IMR-90 (cell line): Measurements from ENCODE around the gene TNFRSF18. TPM values are rescaled to one million over a fixed set of nuclear protein-coding genes. Genes with fewer than 3 reads are reported as not detected.

ENCODE experiments used
- ATAC-seq: fragments of 200-7000 bp; cut with Tn5 transposase; 2 replicates; pipeline ENCODE4 v1.9.1; 2020; ENCODE audit warnings: low read depth, mild to moderate bottlenecking, moderate library complexity
- BruUV-seq: library from RNA; stranded (reverse); fragments of 400-500 nt; replicated peaks from 2 replicates; lab custom pipeline; 2021; lab: Mats Ljungman, UMichigan
- CTCF ChIA-PET: fragments of 300-600 bp; formaldehyde crosslinking; extraction: SDS; loops from one replicate; lab custom pipeline; 2021; ENCODE audit warnings: antibody characterized with exemption; lab: Yijun Ruan, JAX
- POLR2A ChIA-PET: fragments of 300-600 bp; sonication (Branson Sonifier 250); formaldehyde crosslinking; loops from one replicate; lab custom pipeline; 2022; ENCODE audit warnings: antibody characterized with exemption; ENCODE audit not compliant: unreplicated experiment; lab: Charles Lee
- DNase-seq: peaks from one replicate; pipeline ENCODE4 v3.0.0; 2013
- H2AFZ ChIP-seq: replicated peaks from 2 replicates; pipeline ENCODE3; 2013; ENCODE audit warnings: low read length, mild to moderate bottlenecking; ENCODE audit not compliant: poor library complexity
- H2AK5ac ChIP-seq: 2 replicates; pipeline ENCODE4 v1.6.1; 2013; ENCODE audit warnings: low read depth, low read length, inconsistent platforms
- H2AK9ac ChIP-seq: replicated peaks from 2 replicates; pipeline ENCODE3; 2013; ENCODE audit warnings: mild to moderate bottlenecking, low read depth, low read length, moderate library complexity; ENCODE audit not compliant: poor library complexity
- H2BK120ac ChIP-seq: 2 replicates; pipeline ENCODE4 v1.6.1; 2013; ENCODE audit warnings: low read depth, low read length, inconsistent platforms
- H2BK15ac ChIP-seq: 3 replicates; pipeline ENCODE4 v1.6.1; 2013; ENCODE audit warnings: low read depth, low read length, inconsistent platforms
- H2BK20ac ChIP-seq: 2 replicates; pipeline ENCODE4 v1.6.1; 2013; ENCODE audit warnings: low read depth, mild to moderate bottlenecking, inconsistent platforms, low read length, moderate library complexity
- H2BK5ac ChIP-seq: 2 replicates; pipeline ENCODE4 v1.6.1; 2013; ENCODE audit warnings: mild to moderate bottlenecking, low read depth, low read length, inconsistent platforms; ENCODE audit not compliant: poor library complexity, severe bottlenecking
- H3K14ac ChIP-seq: replicated peaks from 2 replicates; pipeline ENCODE4 v1.6.1; 2013; ENCODE audit warnings: low read depth, low read length, inconsistent platforms
- H3K18ac ChIP-seq: 2 replicates; pipeline ENCODE4 v1.6.1; 2013; ENCODE audit warnings: low read depth, low read length, control low read depth
- H3K23ac ChIP-seq: 2 replicates; pipeline ENCODE4 v1.6.1; 2013; ENCODE audit warnings: low read depth, low read length, inconsistent platforms
- H3K27ac ChIP-seq: 2 replicates; pipeline ENCODE4 v1.5.1; 2013; ENCODE audit warnings: mild to moderate bottlenecking, control low read depth, low read length; ENCODE audit not compliant: insufficient read depth
- H3K27me3 ChIP-seq: 2 replicates; pipeline ENCODE4 v1.6.1; 2013; ENCODE audit warnings: low read length; ENCODE audit not compliant: control insufficient read depth, insufficient read depth
- H3K36me3 ChIP-seq: 2 replicates; pipeline ENCODE4 v1.6.1; 2013; ENCODE audit warnings: low read length, mixed read lengths; ENCODE audit not compliant: control insufficient read depth, insufficient read depth
- H3K4ac ChIP-seq: 2 replicates; pipeline ENCODE4 v1.6.1; 2013; ENCODE audit warnings: low read depth, low read length, inconsistent platforms
- H3K4me1 ChIP-seq: 2 replicates; pipeline ENCODE4 v1.6.1; 2013; ENCODE audit warnings: low read length, mixed read lengths; ENCODE audit not compliant: control insufficient read depth, insufficient read depth
- H3K4me2 ChIP-seq: 2 replicates; pipeline ENCODE4 v1.6.1; 2013; ENCODE audit warnings: low read depth, mild to moderate bottlenecking, control low read depth, low read length, moderate library complexity
- H3K4me3 ChIP-seq: 2 replicates; pipeline ENCODE4 v1.5.1; 2013; ENCODE audit warnings: low read depth, mild to moderate bottlenecking, control low read depth, low read length, moderate library complexity; ENCODE audit not compliant: insufficient read depth
- H3K56ac ChIP-seq: 2 replicates; pipeline ENCODE4 v1.6.1; 2013; ENCODE audit warnings: low read length, inconsistent platforms; ENCODE audit not compliant: insufficient read depth; ENCODE audit errors: extremely low read depth
- H3K79me1 ChIP-seq, 2 experiments: 2 replicates each; pipeline ENCODE4 v1.6.1; 2013; ENCODE audit warnings: low read length in 2 of 2, inconsistent platforms in 1 of 2, low read depth in 1 of 2
- H3K9ac ChIP-seq: 2 replicates; pipeline ENCODE4 v1.6.1; 2013; ENCODE audit warnings: low read depth, low read length, control low read depth
- H3K9me1 ChIP-seq: 2 replicates; pipeline ENCODE4 v1.6.1; 2013; ENCODE audit warnings: low read length, inconsistent platforms; ENCODE audit not compliant: insufficient read depth
- H3K9me3 ChIP-seq: 2 replicates; pipeline ENCODE4 v1.6.1; 2013; ENCODE audit warnings: low read length; ENCODE audit not compliant: control insufficient read depth, insufficient read depth
- H4K20me1 ChIP-seq: 2 replicates; pipeline ENCODE4 v1.6.1; 2013; ENCODE audit warnings: low read length, inconsistent platforms; ENCODE audit not compliant: insufficient read depth
- H4K5ac ChIP-seq: 2 replicates; pipeline ENCODE4 v1.6.1; 2013; ENCODE audit warnings: mild to moderate bottlenecking, low read depth, low read length, control low read depth
- H4K8ac ChIP-seq, 2 experiments: 2 replicates each; pipeline ENCODE4 v1.6.1; 2013; ENCODE audit warnings: low read depth in 2 of 2, low read length in 2 of 2, control low read depth in 1 of 2, inconsistent platforms in 1 of 2
- H4K91ac ChIP-seq: 2 replicates; pipeline ENCODE4 v1.6.1; 2013; ENCODE audit warnings: low read depth, low read length, inconsistent platforms; ENCODE audit not compliant: insufficient read depth
- CTCF ChIP-seq: conservative IDR thresholded peaks from 2 replicates; pipeline ENCODE4 v1.5.1; 2012; ENCODE audit warnings: mild to moderate bottlenecking, low read depth, low read length, improper control_type of control experiment
- WGBS, 2 experiments: methylation state at CpG; one replicate each; pipeline versions ENCODE4 v1.1.5 to v1.1.7; 2013; ENCODE audit warnings: missing lambda C conversion rate in 2 of 2; ENCODE audit not compliant: insufficient read length in 1 of 2; ENCODE audit errors: extremely low coverage in 2 of 2; 5-methylcytosine and 5-hydroxymethylcytosine counted together
- dilution Hi-C: fragments of 300-500 bp; cut with HindIII; formaldehyde crosslinking; loops from one replicate; pipeline ENCODE4 v1.14.3; 2018; ENCODE audit warnings: low sequenced_read_pairs; ENCODE audit not compliant: unreplicated experiment
- in situ Hi-C: fragments of 300-500 bp; cut with MboI; formaldehyde crosslinking; loops from 3 replicates; pipeline ENCODE4 v1.14.3; 2019; ENCODE audit warnings: low sequenced_read_pairs, inconsistent platforms, mixed read lengths
- intact Hi-C: fragments of 100-400 bp; cut with micrococcal nuclease; formaldehyde crosslinking; loops from 2 replicates; pipeline ENCODE4 v1.10.0; 2022
- polyA plus RNA-seq, 3 experiments: library from polyadenylated mRNA; depleted of rRNA; stranded (reverse); fragments of >200 nt; gene quantifications; 2 replicates each; pipeline ENCODE4 v1.2.3, GENCODE V29; 2012; ENCODE audit warnings: low replicate concordance in 1 of 3
- total RNA-seq: library from RNA; depleted of rRNA; stranded (reverse); fragments of >200 nt; gene quantifications from 2 replicates; pipeline ENCODE4 v1.2.3, GENCODE V29; 2012

The TNFRSF18 gene
- total and polyA plus RNA-seq, 2 of the 4 experiments (the other 2 are of a cell fraction) = 0.18 to 1.0 TPM

- POLR2A ChIA-PET = no interaction called here
- BruUV-seq = no TSS peak
- Histone ChIP-seq H4K91ac (no peak overlapping the region), H3K4me2 (no peak overlapping the region), H2BK15ac (no peak overlapping the region), H2AFZ (no peak overlapping the region), H2BK20ac (no peak overlapping the region), H4K20me1 (no peaks in the 10 kb centered on the region; the same call in 1 of the 2 replicates), H3K9ac (no peak overlapping the region), H3K27me3 (peaks cover 63% of the 10 kb centered on the region), H3K4me3 (no peak overlapping the region), H3K9me3 (peaks cover 6% of the 10 kb centered on the region), H3K36me3 (no peaks in the 10 kb centered on the region), H3K56ac (no peak overlapping the region), H3K14ac (no peak overlapping the region), H4K8ac (no peak overlapping the region), H2AK5ac (no peak overlapping the region), H3K4me1 (no peaks in the 10 kb centered on the region), H2BK120ac (no peak overlapping the region), H4K5ac (no peak overlapping the region), H3K23ac (no peak overlapping the region), H3K79me1 (no peaks in the 10 kb centered on the region), H3K9me1 (no peaks in the 10 kb centered on the region), H3K4ac (no peak overlapping the region), H2AK9ac (no peak overlapping the region), H2BK5ac (no peak overlapping the region), H3K27ac (no peak overlapping the region), H3K18ac (no peak overlapping the region)
- ATAC-seq = no peak
- CTCF ChIA-PET = no interaction called here
- DNase-seq = no peak
- dilution Hi-C loops (no loop called here), intact Hi-C loops (no loop called here), in situ Hi-C loops (no loop called here)
- TF ChIP-seq CTCF = no peak
- 80% methylated on average over 14 of the region's 29 CpGs; no CpG with 5 or more reads in 1 of the 2 experiments for WGBS, 2 experiments
Measured at GRCh38 chr1:1175221-1176062, 30.9 kb downstream of the TNFRSF18 start.
